GM12873 (cell line): ENCODE results near the gene KDF1.

ENCODE experiments used
- CTCF ChIP-seq: IDR thresholded peaks from 2 replicates; pipeline ENCODE4 v1.5.1; 2012; ENCODE audit warnings: low read depth, mild to moderate bottlenecking, moderate library complexity, low read length, control low read depth; ENCODE audit not compliant: insufficient read depth; ENCODE audit errors: missing control alignments

KDF1 gene

GRCh38 chr1:26922431-26922729, 37.9 kb downstream of the KDF1 start:
- TF ChIP-seq CTCF, result no peak

GRCh38 chr1:26921540-26922430, 38.5 kb downstream of the KDF1 start, which contains the start of gene NUDC:
NUDC (plus strand) TSS chr1:26921743; CDS start chr1:26921849, 106 bp downstream.
- no peak for TF ChIP-seq CTCF

- TF ChIP-seq CTCF, result no peak
These were observed 39.1 kb downstream of the KDF1 start for GRCh38 chr1:26921126-26921539.

- TF ChIP-seq CTCF, result no peak
These were observed 44.9 kb downstream of the KDF1 start for GRCh38 chr1:26915204-26915842.

- no peak for TF ChIP-seq CTCF
These were observed 46.3 kb downstream of the KDF1 start, which contains the start of gene NR0B2 for GRCh38 chr1:26913754-26914619. NR0B2 (minus strand) TSS chr1:26913975; CDS start chr1:26913940, 35 bp downstream.

GRCh38 chr1:26913389-26913753, 46.9 kb downstream of the KDF1 start:
- no peak for TF ChIP-seq CTCF

- no peak for TF ChIP-seq CTCF
These were observed 48.1 kb downstream of the KDF1 start for GRCh38 chr1:26912147-26912490.
